H9 (cell line): ENCODE data around the gene CELF5. TPM values are rescaled to one million over a fixed set of nuclear protein-coding genes. Genes with fewer than 3 reads are reported as not detected.

Experiments used
- DNase-seq: peaks from one replicate; pipeline ENCODE4 v3.0.0-alpha.2; 2017
- H2AFZ ChIP-seq: one replicate; pipeline ENCODE4 v1.6.1; 2013; ENCODE audit warnings: mild to moderate bottlenecking, low read length, control low read depth, moderate library complexity
- H2AK5ac ChIP-seq: 2 replicates; pipeline ENCODE4 v1.6.1; 2013; ENCODE audit warnings: low read length, control low read depth, mixed read lengths; ENCODE audit not compliant: insufficient read length
- H2BK120ac ChIP-seq: one replicate; pipeline ENCODE4 v1.6.1; 2013; ENCODE audit warnings: low read depth, mild to moderate bottlenecking, low read length, control low read depth, inconsistent platforms; ENCODE audit not compliant: poor library complexity, severe bottlenecking
- H2BK12ac ChIP-seq: 2 replicates; pipeline ENCODE4 v1.6.1; 2013; ENCODE audit warnings: low read length, control low read depth, mixed read lengths, low read depth; ENCODE audit not compliant: insufficient read length
- H2BK15ac ChIP-seq: 2 replicates; pipeline ENCODE4 v1.6.1; 2013; ENCODE audit warnings: low read depth, low read length, control low read depth
- H2BK20ac ChIP-seq: one replicate; pipeline ENCODE4 v1.6.1; 2013; ENCODE audit warnings: low read depth, mild to moderate bottlenecking, low read length, control low read depth, inconsistent platforms; ENCODE audit not compliant: poor library complexity, severe bottlenecking
- H2BK5ac ChIP-seq: 2 replicates; pipeline ENCODE4 v1.6.1; 2013; ENCODE audit warnings: low read length, control low read depth, mixed read lengths; ENCODE audit not compliant: insufficient read length
- H3K14ac ChIP-seq: 2 replicates; pipeline ENCODE4 v1.6.1; 2013; ENCODE audit warnings: low read length, control low read depth; ENCODE audit not compliant: insufficient read depth
- H3K18ac ChIP-seq: 2 replicates; pipeline ENCODE4 v1.6.1; 2013; ENCODE audit warnings: low read depth, mild to moderate bottlenecking, mixed read lengths, low read length, control low read depth; ENCODE audit not compliant: insufficient read length
- H3K23ac ChIP-seq: 2 replicates; pipeline ENCODE4 v1.6.1; 2013; ENCODE audit warnings: low read length, control low read depth, mixed read lengths, low read depth; ENCODE audit not compliant: insufficient read length
- H3K23me2 ChIP-seq: 2 replicates; pipeline ENCODE4 v1.6.1; 2013; ENCODE audit warnings: low read depth, mild to moderate bottlenecking, mixed read lengths, low read length, control low read depth; ENCODE audit not compliant: insufficient read length, poor library complexity, severe bottlenecking
- H3K27ac ChIP-seq: 2 replicates; pipeline ENCODE4 v1.5.1; 2013; ENCODE audit warnings: low read length, control low read depth, mixed read lengths, low read depth; ENCODE audit not compliant: insufficient read length
- H3K27me3 ChIP-seq: 2 replicates; pipeline ENCODE4 v1.6.1; 2013; ENCODE audit warnings: low read length, control low read depth, inconsistent platforms; ENCODE audit not compliant: insufficient read depth
- H3K4ac ChIP-seq: 2 replicates; pipeline ENCODE4 v1.6.1; 2013; ENCODE audit warnings: low read depth, mild to moderate bottlenecking, control low read depth, inconsistent platforms, low read length, moderate library complexity
- H3K4me1 ChIP-seq: 2 replicates; pipeline ENCODE4 v1.6.1; 2013; ENCODE audit warnings: low read length, control low read depth, inconsistent platforms; ENCODE audit not compliant: insufficient read depth
- H3K4me2 ChIP-seq: 2 replicates; pipeline ENCODE4 v1.6.1; 2013; ENCODE audit warnings: low read length, control low read depth, mixed read lengths; ENCODE audit not compliant: insufficient read length, insufficient read depth
- H3K56ac ChIP-seq: 2 replicates; pipeline ENCODE4 v1.6.1; 2013; ENCODE audit warnings: low read depth, mild to moderate bottlenecking, mixed read lengths, low read length, control low read depth; ENCODE audit not compliant: insufficient read length
- H3K79me1 ChIP-seq: 2 replicates; pipeline ENCODE4 v1.6.1; 2013; ENCODE audit warnings: low read depth, mild to moderate bottlenecking, moderate library complexity, low read length, control low read depth, inconsistent platforms; ENCODE audit not compliant: insufficient read depth, poor library complexity, severe bottlenecking
- H3K79me2 ChIP-seq: 2 replicates; pipeline ENCODE4 v1.6.1; 2013; ENCODE audit warnings: low read length, control low read depth, inconsistent platforms; ENCODE audit not compliant: insufficient read depth
- H3K9ac ChIP-seq: 2 replicates; pipeline ENCODE4 v1.6.1; 2013; ENCODE audit warnings: low read length, control low read depth, mixed read lengths; ENCODE audit not compliant: insufficient read length; ENCODE audit errors: extremely low read depth
- H3K9me3 ChIP-seq: one replicate; pipeline ENCODE4 v1.6.1; 2013; ENCODE audit warnings: low read depth, low read length, inconsistent platforms; ENCODE audit not compliant: control insufficient read depth
- H3T11ph ChIP-seq: one replicate; pipeline ENCODE4 v1.6.1; 2013; ENCODE audit warnings: mild to moderate bottlenecking, low read length, control low read depth, inconsistent platforms
- H4K20me1 ChIP-seq: one replicate; pipeline ENCODE4 v1.6.1; 2013; ENCODE audit not compliant: control insufficient read depth, insufficient read length, insufficient read depth
- H4K5ac ChIP-seq: 2 replicates; pipeline ENCODE4 v1.6.1; 2013; ENCODE audit warnings: low read depth, mild to moderate bottlenecking, mixed read lengths, low read length, control low read depth; ENCODE audit not compliant: insufficient read length
- H4K8ac ChIP-seq: replicated peaks from 2 replicates; pipeline ENCODE4 v1.6.1; 2013; ENCODE audit warnings: low read length, control low read depth, mixed read lengths, low read depth; ENCODE audit not compliant: insufficient read length
- H4K91ac ChIP-seq: 2 replicates; pipeline ENCODE4 v1.6.1; 2013; ENCODE audit warnings: low read depth, mild to moderate bottlenecking, moderate library complexity, mixed read lengths, low read length, control low read depth; ENCODE audit not compliant: insufficient read length
- H3K27ac Mint-ChIP-seq, 3 experiments: 2 replicates in 2 of 3; 3 replicates in 1 of 3; pipeline ENCODE4 v1.8.0; 2020 to 2021; ENCODE audit warnings: mixed read lengths in 3 of 3, mild to moderate bottlenecking in 1 of 3, moderate library complexity in 1 of 3
- H3K27me3 Mint-ChIP-seq: 2 replicates; pipeline ENCODE4 v1.8.0; 2021; ENCODE audit warnings: low read depth, mild to moderate bottlenecking, moderate library complexity, mixed read lengths
- H3K36me3 Mint-ChIP-seq, 3 experiments: 2 replicates in 2 of 3; 3 replicates in 1 of 3; pipeline ENCODE4 v1.8.0; 2020 to 2021; ENCODE audit warnings: low read depth in 3 of 3, mixed read lengths in 3 of 3; ENCODE audit not compliant: insufficient read depth in 1 of 3
- H3K4me1 Mint-ChIP-seq, 2 experiments: 2 replicates each; pipeline ENCODE4 v1.8.0; 2020; ENCODE audit warnings: mixed read lengths in 2 of 2
- H3K4me3 Mint-ChIP-seq, 2 experiments: 2 replicates in 1 of 2; 3 replicates in 1 of 2; pipeline ENCODE4 v1.8.0; 2020 to 2021; ENCODE audit warnings: mild to moderate bottlenecking in 2 of 2, mixed read lengths in 2 of 2, moderate library complexity in 1 of 2
- H3K9me3 Mint-ChIP-seq, 2 experiments: 2 replicates in 1 of 2; 3 replicates in 1 of 2; pipeline ENCODE4 v1.8.0; 2020; ENCODE audit warnings: mild to moderate bottlenecking in 2 of 2, mixed read lengths in 2 of 2, moderate library complexity in 1 of 2
- CTCF ChIP-seq: fragments of 200-600 bp; sonication (generic); conservative IDR thresholded peaks from 3 replicates; pipeline ENCODE4 v1.8.0; 2021; ENCODE audit warnings: antibody characterized with exemption, mild to moderate bottlenecking
- WGBS: extraction: QIAGEN DNeasy Blood & Tissue Kit; methylation state at CpG from one replicate; pipeline ENCODE4 v1.1.7; 2013; ENCODE audit warnings: missing lambda C conversion rate, low lambda C conversion rate, mixed read lengths; ENCODE audit not compliant: insufficient read length; ENCODE audit errors: extremely low coverage; 5-methylcytosine and 5-hydroxymethylcytosine counted together
- total RNA-seq: library from RNA; stranded (reverse); gene quantifications from 2 replicates; pipeline ENCODE4 v1.2.1, GENCODE V29; 2021

The CELF5 gene
- total RNA-seq, 1 experiment from 2014 or later: 4.8 TPM

- Histone ChIP-seq H2AK5ac (no peak overlapping the region), H4K91ac (no peak overlapping the region), H4K8ac (no peak overlapping the region), H3K9ac (no peak overlapping the region), H3K9me3 (no peaks in the 10 kb centered on the region), H2AFZ (no peak overlapping the region), H3K14ac (no peak overlapping the region), H2BK20ac (no peak overlapping the region), H3T11ph (no peak overlapping the region), H4K5ac (no peak overlapping the region), H3K23me2 (no peaks in the 10 kb centered on the region), H3K4me1 (no peaks in the 10 kb centered on the region), H3K27me3 (no peaks in the 10 kb centered on the region; the same call in 1 of the 2 replicates), H2BK120ac (no peak overlapping the region), H4K20me1 (no peaks in the 10 kb centered on the region), H3K23ac (no peak overlapping the region), H2BK15ac (no peak overlapping the region), H3K79me2 (no peaks in the 10 kb centered on the region), H3K18ac (no peak overlapping the region), H2BK12ac (no peak overlapping the region), H3K4ac (no peak overlapping the region), H3K56ac (no peak overlapping the region), H2BK5ac (no peak overlapping the region), H3K27ac (no peak overlapping the region), H3K79me1 (no peaks in the 10 kb centered on the region), H3K4me2 (no peak overlapping the region)
- WGBS: no CpG with 5 or more reads among the region's 2 CpGs
- no peaks in the 10 kb centered on the region for H3K4me1 Mint-ChIP-seq
- peaks cover 47% of the 10 kb centered on the region for H3K27me3 Mint-ChIP-seq
- no peak for TF ChIP-seq CTCF
- no peaks in the 10 kb centered on the region for H3K36me3 Mint-ChIP-seq
- H3K27ac Mint-ChIP-seq: no peak overlapping the region
- DNase-seq: no peak
- H3K4me3 Mint-ChIP-seq: no peak overlapping the region
- H3K9me3 Mint-ChIP-seq: no peaks in the 10 kb centered on the region; a peak in 2 of 5 replicates
Measured at GRCh38 chr19:3323026-3323425, 98.6 kb downstream of the CELF5 start.
